Right kidney (tissue), 9 donors: ENCODE data around the gene DLG4.
A peak's percentile ranks its signal among the peaks of the same experiment; 100 is the strongest.

Experiments used
- DNase-seq: peaks from one replicate; pipeline ENCODE4 v3.0.0-alpha.2; 2016
- long read RNA-seq, 8 donors: transcript quantifications; one replicate each; lab custom pipeline, GENCODE V29; 2026

The DLG4 gene
- long read RNA-seq, donor 1, partial matches to known transcripts, result 92 of 151 reads
- long read RNA-seq, donor 1, other reads (novel, unspliced or antisense), result 55 of 151 reads
- long read RNA-seq, donor 2, result 0 reads
- long read RNA-seq, donor 3, partial matches to known transcripts, result 0 of 3 reads
- long read RNA-seq, donor 3, other reads (novel, unspliced or antisense), result 0 of 3 reads
- long read RNA-seq, donor 4, partial matches to known transcripts, result 114 of 152 reads
- long read RNA-seq, donor 4, other reads (novel, unspliced or antisense), result 32 of 152 reads
- long read RNA-seq, donor 5, partial matches to known transcripts, result 0 of 2 reads
- long read RNA-seq, donor 5, other reads (novel, unspliced or antisense), result 0 of 2 reads
- long read RNA-seq, donor 6, partial matches to known transcripts, result 0 of 5 reads
- long read RNA-seq, donor 6, other reads (novel, unspliced or antisense), result 0 of 5 reads
- long read RNA-seq, donor 7, result 0 reads
- long read RNA-seq, donor 8, result 0 reads

- peak; percentile 87 for DNase-seq
Observed at GRCh38 chr17:7219812-7220592, at the start of gene DLG4, which contains the start of gene ACADVL. DLG4 (minus strand) TSS chr17:7219836. ACADVL (plus strand) TSS chr17:7219938; CDS start chr17:7219985, 47 bp downstream.

GRCh38 chr17:7266784-7267183, 47.1 kb upstream of the DLG4 start:
- no peak for DNase-seq

DNA sequence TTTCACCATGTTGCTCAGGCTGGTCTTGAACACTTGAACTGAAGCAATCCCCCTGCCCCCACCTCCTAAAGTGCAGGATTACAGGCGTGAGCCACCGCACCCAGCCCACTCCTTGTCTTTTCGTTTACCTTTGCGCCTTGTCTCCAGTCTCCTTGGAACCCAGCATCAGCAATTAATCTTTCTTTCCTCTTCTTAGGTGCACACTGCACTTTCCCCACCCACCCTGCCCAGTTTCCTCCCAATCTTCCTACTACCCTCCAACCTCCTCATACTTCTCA, 44.1 kb upstream of the DLG4 start:
- DNase-seq, result no peak

DNA sequence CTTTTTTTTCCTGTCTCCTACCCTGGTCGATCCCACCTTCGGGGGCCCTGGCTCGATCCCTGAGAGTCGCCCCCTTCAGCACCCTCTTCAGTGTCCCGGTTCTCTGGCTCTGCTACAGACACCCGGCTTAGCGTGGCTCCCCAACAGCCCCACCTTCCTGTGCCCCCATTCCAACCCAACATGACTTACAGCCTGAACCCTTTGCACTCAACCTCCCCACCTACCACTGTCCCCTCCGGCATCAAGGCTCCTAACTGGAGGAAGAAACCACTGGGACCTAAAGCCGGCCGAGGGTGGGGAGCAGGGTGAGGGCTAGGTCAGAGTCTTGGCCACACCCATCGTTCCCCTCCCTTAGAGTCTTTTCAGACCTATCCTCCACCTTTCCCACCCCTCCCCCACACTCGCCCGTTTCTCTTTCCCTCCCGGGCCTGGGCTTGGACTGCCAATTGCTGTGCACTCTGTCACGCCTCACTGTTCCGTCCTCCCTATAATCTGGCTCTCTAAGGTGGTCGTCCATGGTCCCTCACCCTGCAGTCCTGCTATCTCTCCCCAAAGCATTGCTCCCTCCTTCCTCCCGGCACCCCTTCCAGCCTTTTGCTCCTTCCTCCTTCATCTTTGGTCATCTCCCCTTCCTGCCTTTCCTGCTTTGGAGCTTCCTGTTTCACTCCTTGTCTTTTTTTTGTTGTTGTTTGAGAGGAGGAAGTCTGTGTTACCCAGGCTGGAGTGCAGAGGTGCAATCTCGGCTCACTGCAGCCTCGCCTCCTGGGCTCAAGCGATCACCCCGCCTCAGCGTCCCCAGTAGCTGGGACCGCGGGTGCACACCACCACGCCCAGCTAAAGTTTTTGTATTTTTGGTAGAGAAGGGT, 43.5 kb upstream of the DLG4 start:
- peak; percentile 68 for DNase-seq

GRCh38 chr17:7262192-7262934, 42.7 kb upstream of the DLG4 start, which contains the start of gene CLDN7:
CLDN7 (minus strand) TSS chr17:7262478; CDS start chr17:7262043, 435 bp downstream.
- peak; percentile 72 for DNase-seq

- peak; percentile 76 for DNase-seq
Observed at GRCh38 chr17:7261379-7262191, 41.9 kb upstream of the DLG4 start.

DNA sequence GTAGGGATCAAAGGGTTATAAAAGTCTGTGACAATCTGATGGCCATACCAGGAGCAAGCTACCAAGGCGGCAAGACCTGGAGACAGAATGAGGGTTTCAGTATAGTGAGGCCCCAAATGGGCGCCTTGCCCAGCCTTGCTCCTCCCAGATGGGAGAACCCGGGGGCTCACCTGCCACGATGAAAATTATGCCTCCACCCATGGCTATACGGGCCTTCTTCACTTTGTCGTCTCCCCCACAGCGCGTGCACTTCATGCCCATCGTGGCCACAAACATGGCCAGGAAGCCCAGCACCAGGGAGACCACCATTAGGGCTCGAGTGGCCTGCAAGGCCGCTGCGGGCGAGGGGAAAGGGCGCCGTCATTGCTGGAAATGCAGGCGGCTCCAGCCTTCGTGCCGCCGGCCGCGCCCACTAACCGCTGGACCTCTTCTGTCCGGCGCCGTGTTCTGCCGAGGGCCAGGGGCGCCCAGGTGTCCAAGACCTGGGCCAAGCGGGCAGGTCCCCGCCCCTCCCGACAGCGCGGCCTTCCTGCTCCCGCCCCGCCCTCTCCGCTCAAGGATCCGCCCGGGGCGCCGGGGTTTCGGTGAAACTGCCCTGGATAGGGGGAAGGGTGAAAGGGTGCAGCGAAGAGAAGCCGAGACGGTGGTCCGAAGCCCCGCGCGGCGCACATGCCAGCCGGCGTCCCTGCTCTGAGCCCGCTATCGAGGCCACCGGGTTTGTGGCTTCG, 41.2 kb upstream of the DLG4 start:
- DNase-seq, result no peak

GRCh38 chr17:7260151-7260550, 40.5 kb upstream of the DLG4 start:
- no peak for DNase-seq

- DNase-seq, result no peak
Observed at GRCh38 chr17:7259555-7259889, 39.9 kb upstream of the DLG4 start.

- no peak for DNase-seq
Observed at GRCh38 chr17:7258731-7259554, 39.3 kb upstream of the DLG4 start.

DNA sequence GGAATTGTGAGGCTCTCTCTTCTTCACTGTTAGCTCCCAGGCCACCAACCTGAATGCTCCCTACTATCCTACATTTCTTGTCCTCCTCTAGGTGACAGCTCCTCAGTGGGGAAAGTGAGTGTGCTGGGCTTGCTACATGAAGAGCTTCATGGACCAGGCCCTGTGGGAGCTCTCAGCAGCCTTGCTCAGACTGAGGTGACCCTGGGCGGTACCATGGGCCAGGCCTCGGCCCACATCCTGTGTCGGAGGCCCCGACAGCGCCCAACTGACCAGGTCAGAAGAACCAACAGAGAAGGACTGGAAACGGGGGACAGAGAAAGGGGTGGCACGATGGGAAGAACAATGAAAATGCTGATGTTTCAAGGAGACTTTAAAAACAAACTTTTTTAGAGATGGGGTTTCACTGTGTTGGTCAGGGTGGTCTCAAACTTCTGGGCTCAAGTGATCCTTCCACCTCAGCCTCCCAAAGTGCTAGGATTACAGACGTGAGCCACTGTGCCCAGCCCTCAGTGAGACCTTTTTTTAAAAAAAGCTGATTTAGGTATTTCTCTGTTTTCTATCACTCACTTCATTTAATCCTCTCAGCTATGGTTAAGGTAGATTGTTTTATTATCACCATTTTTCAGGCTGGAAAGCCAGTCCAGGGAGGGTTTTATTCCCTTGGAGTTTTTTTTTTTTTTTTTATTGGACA, 37.3 kb upstream of the DLG4 start:
- DNase-seq, result no peak

DNA sequence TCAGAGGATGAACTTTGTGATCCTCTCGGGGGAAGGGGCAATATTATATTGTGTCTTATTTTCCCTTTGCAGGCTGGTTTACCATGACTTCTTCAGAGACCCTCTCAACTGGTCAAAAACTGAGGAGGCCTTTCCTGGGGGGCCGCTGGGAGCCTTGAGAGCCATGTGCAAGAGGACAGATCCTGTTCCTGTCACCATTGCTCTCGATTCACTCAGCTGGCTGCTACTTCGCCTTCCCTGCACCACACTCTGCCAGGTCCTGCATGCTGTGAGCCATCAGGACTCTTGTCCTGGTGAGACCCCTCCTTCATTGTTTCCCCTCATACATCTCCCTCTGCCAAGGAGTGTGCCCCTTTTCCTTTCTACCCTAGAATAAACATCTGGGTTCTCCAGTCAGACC, 34.9 kb upstream of the DLG4 start:
- DNase-seq, result no peak

DNA sequence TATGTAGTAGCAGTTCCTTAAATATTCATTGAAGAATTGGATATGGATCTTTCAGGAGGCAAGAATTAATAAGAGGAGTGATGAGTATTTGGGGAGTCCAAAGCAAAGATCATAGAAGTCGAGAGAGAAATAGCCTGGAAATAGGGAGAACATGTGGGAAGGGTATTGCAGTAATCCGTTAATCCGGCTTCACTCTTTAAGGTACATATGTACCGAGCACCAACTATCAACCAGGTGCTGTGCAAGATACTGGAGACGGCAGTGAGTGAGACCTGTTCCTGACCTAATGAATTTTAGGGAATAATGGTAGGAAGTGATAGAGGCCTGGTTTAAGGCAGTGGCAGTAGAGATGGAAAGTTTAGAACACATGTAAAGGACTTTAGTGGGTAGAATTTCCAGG, 33.4 kb upstream of the DLG4 start:
- no peak for DNase-seq

- no peak for DNase-seq
Observed at GRCh38 chr17:7252176-7253043, 32.8 kb upstream of the DLG4 start, which contains the start of gene ELP5. ELP5 (plus strand) TSS chr17:7252215; CDS start chr17:7252551, 336 bp downstream.

DNA sequence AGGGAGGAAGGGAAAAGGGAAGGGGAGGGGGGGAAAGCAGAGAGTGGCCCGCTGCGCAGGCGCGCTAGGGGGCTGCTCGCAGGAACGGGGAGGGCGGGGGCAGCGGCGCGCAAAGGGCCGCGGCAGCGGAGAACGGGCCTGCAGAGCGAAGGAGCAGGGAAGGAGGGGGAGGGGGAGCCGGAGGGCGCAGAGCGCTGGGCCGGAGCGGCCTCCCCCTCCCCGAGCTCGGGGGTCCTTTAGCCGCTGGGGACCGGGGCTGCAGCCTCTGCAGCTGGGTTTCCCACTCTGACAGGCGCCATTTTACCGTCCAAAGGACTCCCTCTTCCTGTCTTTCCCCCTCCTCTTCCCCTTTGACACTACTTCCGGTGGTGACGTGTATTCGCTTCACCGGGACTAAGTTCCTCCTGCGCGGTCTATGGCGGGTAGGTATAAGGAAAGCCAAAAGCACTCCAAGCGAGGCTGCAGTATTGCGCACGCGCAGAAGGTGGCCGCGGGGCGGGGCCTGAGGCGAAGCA, 32.1 kb upstream of the DLG4 start, which contains the start of gene CTDNEP1:
TSS of gene CTDNEP1 (minus strand) at position 74 of the 515 bp plus-strand sequence. CDS start 438 bp downstream, outside the sequence.
- DNase-seq, result peak; percentile 100

GRCh38 chr17:7250695-7251627, 31.3 kb upstream of the DLG4 start:
- DNase-seq, result peak; percentile 51
